Activated CD4-positive, alpha-beta memory T cell treated with anti-CD3 and anti-CD28 coated beads for 36 hours (primary cell): Measurements from ENCODE around the gene FNBP1L. TPM values are rescaled to one million over a fixed set of nuclear protein-coding genes. Genes with fewer than 3 reads are reported as not detected.

Experiments used
- CTCF ChIA-PET: fragments of 350-600 bp; sonication (Branson Sonifier 250); formaldehyde crosslinking; loops from one replicate; lab custom pipeline; 2021; ENCODE audit warnings: antibody characterized with exemption, inconsistent platforms; lab: Charles Lee
- POLR2A ChIA-PET: fragments of 350-600 bp; sonication (Branson Sonifier 250); formaldehyde crosslinking; loops from one replicate; lab custom pipeline; 2021; ENCODE audit warnings: antibody characterized with exemption; lab: Charles Lee
- DNase-seq: peaks from one replicate; pipeline ENCODE4 v3.0.0-alpha.2; 2020
- H3K27ac Mint-ChIP-seq: one replicate; pipeline ENCODE4 v1.8.0; 2021; ENCODE audit warnings: mixed read lengths
- H3K27me3 Mint-ChIP-seq: one replicate; pipeline ENCODE4 v1.8.0; 2021; ENCODE audit warnings: mixed read lengths
- H3K36me3 Mint-ChIP-seq: one replicate; pipeline ENCODE4 v1.8.0; 2021; ENCODE audit warnings: mixed read lengths
- H3K4me1 Mint-ChIP-seq: one replicate; pipeline ENCODE4 v1.8.0; 2021; ENCODE audit warnings: low read depth, mixed read lengths
- H3K4me3 Mint-ChIP-seq: one replicate; pipeline ENCODE4 v1.8.0; 2021; ENCODE audit warnings: mild to moderate bottlenecking, mixed read lengths
- H3K9me3 Mint-ChIP-seq: one replicate; pipeline ENCODE4 v1.8.0; 2021; ENCODE audit warnings: mixed read lengths
- intact Hi-C: fragments of 100-400 bp; cut with micrococcal nuclease; formaldehyde crosslinking; loops from one replicate; pipeline ENCODE4 v1.15.1; 2023
- total RNA-seq, 2 experiments: library from RNA; stranded (reverse); gene quantifications; one replicate each; pipeline ENCODE4 v1.2.3, GENCODE V29; 2021

The FNBP1L gene
- total RNA-seq, 2 experiments from 2014 or later = 0.81 to 1.2 TPM

DNA sequence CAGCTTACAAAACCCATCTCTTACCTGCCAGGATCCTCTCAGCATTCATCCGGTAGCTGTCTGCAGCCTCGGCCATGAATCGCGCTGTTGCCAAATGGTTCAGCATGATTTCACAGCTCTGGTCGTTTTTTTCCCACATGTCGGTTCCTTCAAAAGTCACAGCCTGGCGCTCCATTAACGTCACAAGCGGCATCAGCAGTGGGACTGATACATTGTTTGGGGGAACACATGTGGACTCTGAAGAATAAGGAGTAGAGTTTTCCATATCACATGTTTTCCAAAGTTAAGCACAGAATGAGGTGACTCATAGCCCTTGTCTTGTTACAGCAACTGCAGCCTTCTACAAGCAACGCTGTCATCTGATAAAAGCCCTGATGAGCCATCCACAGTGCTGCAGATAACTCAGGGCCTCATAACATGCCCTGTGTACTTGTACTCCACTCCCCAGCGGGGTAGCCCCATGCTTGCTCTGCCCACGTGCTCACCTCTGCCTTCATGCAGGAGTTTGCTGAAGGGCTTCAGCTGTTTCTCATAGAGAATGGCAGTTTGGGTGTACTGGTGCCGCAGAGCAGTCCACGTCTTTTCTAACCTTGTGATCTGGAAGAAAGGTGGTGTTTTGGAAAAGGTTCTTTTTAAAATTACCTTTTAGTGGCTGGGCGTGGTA, 119.5 kb downstream of the FNBP1L start:
- H3K9me3 Mint-ChIP-seq = no peaks in the 10 kb centered on the region
- no peak overlapping the region for H3K4me3 Mint-ChIP-seq
- CTCF ChIA-PET = no interaction called here
- intact Hi-C loops = no loop called here
- no peak overlapping the region for H3K27ac Mint-ChIP-seq
- H3K36me3 Mint-ChIP-seq = no peaks in the 10 kb centered on the region
- H3K27me3 Mint-ChIP-seq = no peaks in the 10 kb centered on the region
- POLR2A ChIA-PET = no interaction called here
- DNase-seq = no peak
- H3K4me1 Mint-ChIP-seq = no peaks in the 10 kb centered on the region

- CTCF ChIA-PET = no interaction called here
- Mint-ChIP-seq H3K4me3 (no peak overlapping the region), H3K36me3 (no peaks in the 10 kb centered on the region), H3K27ac (no peak overlapping the region), H3K9me3 (no peaks in the 10 kb centered on the region), H3K27me3 (no peaks in the 10 kb centered on the region), H3K4me1 (no peaks in the 10 kb centered on the region)
- POLR2A ChIA-PET = no interaction called here
- no peak for DNase-seq
- intact Hi-C loops = no loop called here
Observed at GRCh38 chr1:93569489-93569888, 121.6 kb downstream of the FNBP1L start.

- no peaks in the 10 kb centered on the region for H3K27me3 Mint-ChIP-seq
- POLR2A ChIA-PET = no interaction called here
- no peak overlapping the region for H3K4me3 Mint-ChIP-seq
- H3K9me3 Mint-ChIP-seq = no peaks in the 10 kb centered on the region
- H3K27ac Mint-ChIP-seq = no peak overlapping the region
- H3K36me3 Mint-ChIP-seq = no peaks in the 10 kb centered on the region
- no peak for DNase-seq
- H3K4me1 Mint-ChIP-seq = no peaks in the 10 kb centered on the region
- intact Hi-C loops = no loop called here
- CTCF ChIA-PET = no interaction called here
Observed at GRCh38 chr1:93571623-93572310, 123.8 kb downstream of the FNBP1L start.

- no peaks in the 10 kb centered on the region for H3K36me3 Mint-ChIP-seq
- intact Hi-C loops = no loop called here
- no peaks in the 10 kb centered on the region for H3K27me3 Mint-ChIP-seq
- H3K4me1 Mint-ChIP-seq = no peaks in the 10 kb centered on the region
- H3K9me3 Mint-ChIP-seq = no peaks in the 10 kb centered on the region
- POLR2A ChIA-PET = no interaction called here
- CTCF ChIA-PET = no interaction called here
- no peak for DNase-seq
- H3K27ac Mint-ChIP-seq = no peak overlapping the region
- H3K4me3 Mint-ChIP-seq = no peak overlapping the region
Observed at GRCh38 chr1:93573940-93574469, 126.1 kb downstream of the FNBP1L start.

DNA sequence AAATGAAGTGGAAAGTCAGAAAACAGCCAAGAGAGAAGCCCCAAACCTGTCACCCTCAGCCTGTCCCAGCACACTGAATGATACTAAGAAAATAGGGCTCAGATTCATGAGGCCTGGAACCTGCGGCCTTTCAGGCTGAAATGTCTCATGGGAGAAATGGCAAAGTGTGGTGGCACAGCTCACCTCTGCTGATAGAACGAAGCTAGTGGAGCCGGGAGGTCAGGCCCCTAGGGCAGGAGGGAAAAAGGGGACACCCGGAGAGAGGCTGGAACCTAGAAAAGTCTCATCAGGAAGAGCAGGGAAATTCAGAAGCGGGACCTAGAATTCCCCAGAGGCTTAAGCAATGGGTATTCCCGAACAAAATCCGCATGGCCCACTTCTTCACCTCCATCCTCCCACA, 126.6 kb downstream of the FNBP1L start:
- H3K9me3 Mint-ChIP-seq = no peaks in the 10 kb centered on the region
- no peak overlapping the region for H3K4me3 Mint-ChIP-seq
- CTCF ChIA-PET = no interaction called here
- no peak for DNase-seq
- no peaks in the 10 kb centered on the region for H3K27me3 Mint-ChIP-seq
- no peaks in the 10 kb centered on the region for H3K4me1 Mint-ChIP-seq
- H3K36me3 Mint-ChIP-seq = no peaks in the 10 kb centered on the region
- no peak overlapping the region for H3K27ac Mint-ChIP-seq
- POLR2A ChIA-PET = no interaction called here
- intact Hi-C loops = no loop called here

- ChIA-PET CTCF (no interaction called here), POLR2A (no interaction called here)
- intact Hi-C loops = no loop called here
- Mint-ChIP-seq H3K9me3 (no peaks in the 10 kb centered on the region), H3K27me3 (no peaks in the 10 kb centered on the region), H3K36me3 (no peaks in the 10 kb centered on the region), H3K27ac (no peak overlapping the region), H3K4me1 (no peaks in the 10 kb centered on the region), H3K4me3 (no peak overlapping the region)
- no peak for DNase-seq
Observed at GRCh38 chr1:93574991-93575390, 127.1 kb downstream of the FNBP1L start.

- Mint-ChIP-seq H3K9me3 (no peaks in the 10 kb centered on the region), H3K4me3 (no peak overlapping the region), H3K27ac (no peak overlapping the region), H3K36me3 (no peaks in the 10 kb centered on the region), H3K4me1 (no peaks in the 10 kb centered on the region), H3K27me3 (no peaks in the 10 kb centered on the region)
- POLR2A ChIA-PET = no interaction called here
- CTCF ChIA-PET = no interaction called here
- intact Hi-C loops = no loop called here
- DNase-seq = no peak
Observed at GRCh38 chr1:93575621-93576284, 127.8 kb downstream of the FNBP1L start.

DNA sequence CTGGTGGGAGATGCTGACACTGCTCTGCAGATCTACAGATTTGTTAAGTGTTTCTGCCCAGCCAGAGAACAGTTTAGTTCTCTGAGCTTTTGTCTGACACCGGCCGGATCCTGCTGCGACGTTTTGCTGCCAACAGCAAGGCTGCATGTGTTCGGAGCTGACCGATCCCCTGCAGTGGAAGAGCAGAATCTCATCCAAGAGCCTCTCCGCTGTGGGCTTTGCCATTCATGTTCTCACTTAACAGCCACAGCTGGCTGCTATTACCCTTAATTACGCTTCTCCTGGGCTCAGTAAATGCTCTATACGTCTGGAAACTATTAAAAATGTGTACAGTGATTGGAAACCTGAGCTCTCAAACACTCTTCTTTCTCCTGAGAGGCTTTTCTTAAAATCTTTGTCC, 128.4 kb downstream of the FNBP1L start:
- H3K4me1 Mint-ChIP-seq = no peaks in the 10 kb centered on the region
- no peak overlapping the region for H3K4me3 Mint-ChIP-seq
- no peak overlapping the region for H3K27ac Mint-ChIP-seq
- no peak for DNase-seq
- ChIA-PET CTCF (no interaction called here), POLR2A (no interaction called here)
- H3K27me3 Mint-ChIP-seq = no peaks in the 10 kb centered on the region
- H3K9me3 Mint-ChIP-seq = no peaks in the 10 kb centered on the region
- no peaks in the 10 kb centered on the region for H3K36me3 Mint-ChIP-seq
- intact Hi-C loops = no loop called here

- no peak overlapping the region for H3K27ac Mint-ChIP-seq
- H3K36me3 Mint-ChIP-seq = no peaks in the 10 kb centered on the region
- ChIA-PET CTCF (no interaction called here), POLR2A (no interaction called here)
- no peaks in the 10 kb centered on the region for H3K4me1 Mint-ChIP-seq
- DNase-seq = no peak
- no peaks in the 10 kb centered on the region for H3K9me3 Mint-ChIP-seq
- H3K4me3 Mint-ChIP-seq = no peak overlapping the region
- intact Hi-C loops = no loop called here
- no peaks in the 10 kb centered on the region for H3K27me3 Mint-ChIP-seq
Observed at GRCh38 chr1:93576746-93577145, 128.8 kb downstream of the FNBP1L start.

GRCh38 chr1:93577536-93578432, 129.9 kb downstream of the FNBP1L start:
- Mint-ChIP-seq H3K27me3 (no peaks in the 10 kb centered on the region), H3K4me1 (no peaks in the 10 kb centered on the region), H3K9me3 (no peaks in the 10 kb centered on the region), H3K36me3 (no peaks in the 10 kb centered on the region), H3K27ac (no peak overlapping the region), H3K4me3 (no peak overlapping the region)
- ChIA-PET POLR2A (no interaction called here), CTCF (no interaction called here)
- intact Hi-C loops = no loop called here
- DNase-seq = no peak

DNA sequence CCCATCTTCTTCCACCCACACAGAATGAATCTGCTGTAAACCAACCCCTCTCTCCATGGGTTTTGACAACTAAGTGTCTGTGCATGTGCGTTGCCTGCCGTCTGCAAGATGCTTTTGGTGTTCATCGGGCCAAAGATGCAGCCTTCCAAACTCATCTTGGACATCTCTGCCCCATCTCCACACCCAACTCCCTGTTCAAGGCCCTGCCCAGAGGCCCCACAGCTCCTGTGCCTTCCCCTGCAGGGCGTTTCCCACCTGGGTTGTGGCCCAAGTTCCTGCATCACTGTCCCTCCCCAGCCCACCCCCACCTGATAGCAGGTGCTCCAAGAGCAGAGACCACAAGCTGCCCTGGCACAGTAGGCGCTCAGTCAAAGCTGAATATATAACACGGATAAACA, 130.5 kb downstream of the FNBP1L start:
- DNase-seq = no peak
- ChIA-PET POLR2A (no interaction called here), CTCF (no interaction called here)
- H3K27me3 Mint-ChIP-seq = no peaks in the 10 kb centered on the region
- no peaks in the 10 kb centered on the region for H3K9me3 Mint-ChIP-seq
- no peak overlapping the region for H3K27ac Mint-ChIP-seq
- intact Hi-C loops = no loop called here
- no peaks in the 10 kb centered on the region for H3K36me3 Mint-ChIP-seq
- H3K4me3 Mint-ChIP-seq = no peak overlapping the region
- no peaks in the 10 kb centered on the region for H3K4me1 Mint-ChIP-seq
